HL-60 (cell line): ENCODE results near the gene CTAG2.

ENCODE experiments used
- DNase-seq, 2 experiments: peaks; one replicate each; pipeline ENCODE4 v3.0.0-alpha.2; 2010 to 2020; ENCODE audit warnings: low read depth in 1 of 2, low spot score in 1 of 2
- H3K27ac ChIP-seq: fragments of 250-450 bp; sonication (Bioruptor Pico); replicated peaks from 2 replicates; pipeline ENCODE4 v1.5.1; 2020; ENCODE audit warnings: mild to moderate bottlenecking, moderate library complexity
- H3K27me3 ChIP-seq: fragments of 250-450 bp; sonication (Bioruptor Pico); 2 replicates; pipeline ENCODE4 v1.5.1; 2021; ENCODE audit warnings: mild to moderate bottlenecking, moderate library complexity; ENCODE audit not compliant: insufficient read depth, poor library complexity, severe bottlenecking
- H3K4me3 ChIP-seq: replicated peaks from 2 replicates; pipeline ENCODE4 v1.5.1; 2011; ENCODE audit warnings: mild to moderate bottlenecking, control low read depth, low read length; ENCODE audit not compliant: insufficient read depth
- GABPA ChIP-seq: IDR thresholded peaks from 2 replicates; pipeline ENCODE4 v1.6.1; 2012; ENCODE audit warnings: low read depth
- POLR2AphosphoS5 ChIP-seq: IDR thresholded peaks from 2 replicates; pipeline ENCODE4 v1.6.1; 2012; ENCODE audit warnings: low read depth
- SPI1 ChIP-seq: IDR thresholded peaks from 2 replicates; pipeline ENCODE4 v1.6.1; 2012; ENCODE audit warnings: low read depth, mild to moderate bottlenecking, borderline replicate concordance
- TF ChIP-seq, protein P1 (sequence below): IDR thresholded peaks from one replicate; pipeline ENCODE4 v1.5.1; 2011; ENCODE audit warnings: low read length, control low read depth, inconsistent platforms; ENCODE audit not compliant: insufficient read depth
- TF ChIP-seq, protein P2 (sequence below): IDR thresholded peaks from 2 replicates; pipeline ENCODE4 v1.6.1; 2012; ENCODE audit warnings: low read depth; ENCODE audit not compliant: insufficient replicate concordance

The CTAG2 gene

DNA sequence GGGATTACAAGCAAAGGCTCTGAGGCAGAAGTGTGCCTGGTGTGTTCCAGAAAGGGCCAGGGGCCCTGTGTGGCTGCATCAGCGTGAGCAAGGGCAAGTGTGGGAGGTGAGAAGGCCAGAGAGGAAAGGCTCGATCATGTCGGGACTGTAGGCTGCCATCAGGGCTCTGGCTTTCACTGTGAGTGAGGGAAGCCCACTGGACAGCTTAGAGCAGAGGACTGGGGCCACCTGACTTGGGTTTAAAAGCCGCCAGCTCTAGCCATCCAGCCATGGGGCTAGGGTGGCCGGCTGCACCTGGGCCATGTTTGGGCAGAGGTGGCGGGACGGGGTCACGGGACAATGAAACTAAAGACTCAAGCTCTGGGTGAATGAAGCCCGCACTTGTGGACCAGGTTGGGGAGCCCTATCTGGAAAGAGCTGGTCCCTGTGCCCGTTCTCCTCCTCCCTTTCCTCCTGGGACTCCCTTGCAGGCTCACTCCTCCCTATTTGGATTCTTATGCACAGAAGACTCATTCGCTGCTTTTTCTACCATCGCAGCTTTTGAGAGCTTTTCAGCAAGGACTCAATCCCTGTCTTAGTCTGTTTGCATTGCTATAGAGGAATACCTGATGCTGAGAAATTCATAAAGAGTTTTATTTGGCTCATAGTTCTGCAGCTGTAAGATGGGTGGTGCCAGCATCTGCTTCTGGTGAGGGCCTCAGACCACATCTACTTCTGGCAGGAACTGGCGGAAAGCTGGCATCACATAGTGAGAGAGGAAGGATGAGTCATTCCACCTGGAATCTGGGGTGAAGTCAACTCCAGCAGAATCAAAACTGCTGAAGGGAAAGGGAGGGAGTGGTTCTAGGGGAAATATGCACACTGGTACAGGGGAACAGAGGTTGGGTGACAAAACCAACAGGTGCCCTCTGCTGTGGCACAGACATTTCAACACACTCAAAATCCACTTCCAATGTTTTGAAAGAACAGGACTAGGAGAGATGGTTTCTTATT is 49.6 kb downstream of the CTAG2 start:
- TF ChIP-seq, protein P1, sequence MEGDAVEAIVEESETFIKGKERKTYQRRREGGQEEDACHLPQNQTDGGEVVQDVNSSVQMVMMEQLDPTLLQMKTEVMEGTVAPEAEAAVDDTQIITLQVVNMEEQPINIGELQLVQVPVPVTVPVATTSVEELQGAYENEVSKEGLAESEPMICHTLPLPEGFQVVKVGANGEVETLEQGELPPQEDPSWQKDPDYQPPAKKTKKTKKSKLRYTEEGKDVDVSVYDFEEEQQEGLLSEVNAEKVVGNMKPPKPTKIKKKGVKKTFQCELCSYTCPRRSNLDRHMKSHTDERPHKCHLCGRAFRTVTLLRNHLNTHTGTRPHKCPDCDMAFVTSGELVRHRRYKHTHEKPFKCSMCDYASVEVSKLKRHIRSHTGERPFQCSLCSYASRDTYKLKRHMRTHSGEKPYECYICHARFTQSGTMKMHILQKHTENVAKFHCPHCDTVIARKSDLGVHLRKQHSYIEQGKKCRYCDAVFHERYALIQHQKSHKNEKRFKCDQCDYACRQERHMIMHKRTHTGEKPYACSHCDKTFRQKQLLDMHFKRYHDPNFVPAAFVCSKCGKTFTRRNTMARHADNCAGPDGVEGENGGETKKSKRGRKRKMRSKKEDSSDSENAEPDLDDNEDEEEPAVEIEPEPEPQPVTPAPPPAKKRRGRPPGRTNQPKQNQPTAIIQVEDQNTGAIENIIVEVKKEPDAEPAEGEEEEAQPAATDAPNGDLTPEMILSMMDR = no peak
- no peak for TF ChIP-seq GABPA
- Histone ChIP-seq H3K27me3 (no peaks in the 10 kb centered on the region), H3K27ac (no peak overlapping the region), H3K4me3 (no peak overlapping the region)
- DNase-seq = peak in 1 of 2 experiments; percentile 39

DNA sequence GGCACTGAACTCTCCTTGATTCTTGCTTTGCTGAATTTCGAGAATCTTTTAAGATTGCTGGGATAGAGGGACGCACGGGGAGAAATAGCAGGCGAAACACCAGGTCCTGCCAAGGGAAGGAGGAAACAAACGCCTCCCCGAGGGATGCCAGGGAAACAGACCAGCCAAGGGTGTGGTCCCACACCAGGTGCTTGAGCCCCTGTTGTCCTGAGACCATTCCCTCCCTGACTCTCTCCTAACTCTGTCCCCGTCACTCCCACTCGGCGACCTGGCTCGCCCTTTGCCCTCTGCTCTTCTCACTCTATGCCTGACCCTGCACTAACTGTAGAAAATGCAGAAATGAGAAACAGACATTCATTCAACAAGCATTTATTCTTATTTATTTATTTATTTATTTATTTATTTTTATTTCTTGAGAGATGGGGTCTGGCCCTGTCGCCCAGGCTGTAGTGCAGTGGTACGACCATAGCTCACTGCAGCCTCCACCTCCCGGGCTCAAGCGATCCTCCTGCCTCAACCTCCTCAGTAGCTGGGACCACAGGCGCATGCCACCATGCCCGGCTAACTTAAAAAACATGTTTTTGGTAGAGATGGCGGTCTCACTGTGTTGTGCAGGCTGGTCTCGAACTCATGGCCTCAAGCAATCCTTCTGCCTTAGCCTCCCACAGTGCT is 50.5 kb downstream of the CTAG2 start:
- no peak for TF ChIP-seq GABPA
- TF ChIP-seq, protein P1 = no peak
- H3K27me3 ChIP-seq = no peaks in the 10 kb centered on the region

DNA sequence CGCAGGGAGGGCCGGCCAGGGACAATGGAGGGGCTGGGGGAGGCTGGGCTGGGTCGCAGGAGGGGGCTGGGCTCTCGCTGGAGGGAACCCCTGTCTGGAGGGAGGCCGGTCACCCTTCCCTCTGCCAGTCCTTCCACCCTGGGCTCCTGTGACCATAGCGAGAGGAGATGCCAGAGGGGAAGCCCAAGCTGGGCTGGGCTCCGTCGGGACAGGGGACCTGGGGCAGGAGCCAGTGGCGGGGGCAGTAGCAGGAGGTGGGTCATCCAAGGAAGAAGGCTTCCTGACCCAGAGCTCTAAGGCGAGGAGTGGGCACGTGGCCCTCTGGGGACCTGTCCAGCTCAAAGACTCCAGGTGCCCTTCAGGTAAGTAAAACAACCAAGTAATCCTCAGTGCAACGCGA is 51.2 kb downstream of the CTAG2 start:
- Histone ChIP-seq H3K27ac (no peak overlapping the region), H3K4me3 (no peak overlapping the region), H3K27me3 (no peaks in the 10 kb centered on the region)
- DNase-seq = no peak
- TF ChIP-seq, protein P1 = no peak
- TF ChIP-seq SPI1 (no peak), POLR2AphosphoS5 (no peak), GABPA (no peak)
- TF ChIP-seq, protein P2, sequence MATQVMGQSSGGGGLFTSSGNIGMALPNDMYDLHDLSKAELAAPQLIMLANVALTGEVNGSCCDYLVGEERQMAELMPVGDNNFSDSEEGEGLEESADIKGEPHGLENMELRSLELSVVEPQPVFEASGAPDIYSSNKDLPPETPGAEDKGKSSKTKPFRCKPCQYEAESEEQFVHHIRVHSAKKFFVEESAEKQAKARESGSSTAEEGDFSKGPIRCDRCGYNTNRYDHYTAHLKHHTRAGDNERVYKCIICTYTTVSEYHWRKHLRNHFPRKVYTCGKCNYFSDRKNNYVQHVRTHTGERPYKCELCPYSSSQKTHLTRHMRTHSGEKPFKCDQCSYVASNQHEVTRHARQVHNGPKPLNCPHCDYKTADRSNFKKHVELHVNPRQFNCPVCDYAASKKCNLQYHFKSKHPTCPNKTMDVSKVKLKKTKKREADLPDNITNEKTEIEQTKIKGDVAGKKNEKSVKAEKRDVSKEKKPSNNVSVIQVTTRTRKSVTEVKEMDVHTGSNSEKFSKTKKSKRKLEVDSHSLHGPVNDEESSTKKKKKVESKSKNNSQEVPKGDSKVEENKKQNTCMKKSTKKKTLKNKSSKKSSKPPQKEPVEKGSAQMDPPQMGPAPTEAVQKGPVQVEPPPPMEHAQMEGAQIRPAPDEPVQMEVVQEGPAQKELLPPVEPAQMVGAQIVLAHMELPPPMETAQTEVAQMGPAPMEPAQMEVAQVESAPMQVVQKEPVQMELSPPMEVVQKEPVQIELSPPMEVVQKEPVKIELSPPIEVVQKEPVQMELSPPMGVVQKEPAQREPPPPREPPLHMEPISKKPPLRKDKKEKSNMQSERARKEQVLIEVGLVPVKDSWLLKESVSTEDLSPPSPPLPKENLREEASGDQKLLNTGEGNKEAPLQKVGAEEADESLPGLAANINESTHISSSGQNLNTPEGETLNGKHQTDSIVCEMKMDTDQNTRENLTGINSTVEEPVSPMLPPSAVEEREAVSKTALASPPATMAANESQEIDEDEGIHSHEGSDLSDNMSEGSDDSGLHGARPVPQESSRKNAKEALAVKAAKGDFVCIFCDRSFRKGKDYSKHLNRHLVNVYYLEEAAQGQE = no peak

More for the DNA sequence above, 50.5 kb downstream of the CTAG2 start:
- Histone ChIP-seq H3K4me3 (no peak overlapping the region), H3K27ac (no peak overlapping the region)
- no peak for DNase-seq
